ENCODE data around the gene B3GALT5. TPM values are rescaled to one million over a fixed set of nuclear protein-coding genes. Genes with fewer than 3 reads are reported as not detected.

Gene B3GALT5
- total RNA-seq, 1 donor from 2014 or later, result 0.25 TPM

DNA sequence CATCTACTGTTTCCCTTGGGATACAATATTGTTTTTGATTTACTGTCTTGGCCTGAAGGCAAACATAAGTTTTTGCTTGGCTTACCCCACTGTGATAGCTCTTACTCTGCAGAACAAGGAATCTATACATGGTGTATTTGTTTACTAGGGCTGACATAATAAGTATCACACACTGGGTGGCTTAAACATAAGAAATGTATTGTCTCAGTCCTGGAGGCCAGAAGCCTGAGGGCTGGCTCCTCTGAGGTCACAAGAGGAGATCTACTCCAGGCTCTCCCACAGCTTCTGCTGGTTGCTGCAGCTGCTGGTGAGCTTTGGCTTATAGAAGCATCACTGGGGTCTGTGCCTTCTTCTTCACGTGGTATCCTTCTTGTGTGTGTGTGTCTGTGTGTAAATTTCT lies 101.6 kb downstream of the B3GALT5 start:
- Mint-ChIP-seq H3K36me3 (ENCODE audit: unreplicated experiment) (peaks cover 6% of the 10 kb centered on the region), H3K4me3 (ENCODE audit: unreplicated experiment) (no peak overlapping the region), H3K27ac (ENCODE audit: unreplicated experiment) (no peak overlapping the region), H3K9me3 (ENCODE audit: unreplicated experiment) (peaks cover 5% of the 10 kb centered on the region), H3K27me3 (ENCODE audit: unreplicated experiment) (no peaks in the 10 kb centered on the region), H3K4me1 (ENCODE audit: low read depth, unreplicated experiment) (no peaks in the 10 kb centered on the region)
- no peak for DNase-seq
- TF ChIP-seq, protein P1, sequence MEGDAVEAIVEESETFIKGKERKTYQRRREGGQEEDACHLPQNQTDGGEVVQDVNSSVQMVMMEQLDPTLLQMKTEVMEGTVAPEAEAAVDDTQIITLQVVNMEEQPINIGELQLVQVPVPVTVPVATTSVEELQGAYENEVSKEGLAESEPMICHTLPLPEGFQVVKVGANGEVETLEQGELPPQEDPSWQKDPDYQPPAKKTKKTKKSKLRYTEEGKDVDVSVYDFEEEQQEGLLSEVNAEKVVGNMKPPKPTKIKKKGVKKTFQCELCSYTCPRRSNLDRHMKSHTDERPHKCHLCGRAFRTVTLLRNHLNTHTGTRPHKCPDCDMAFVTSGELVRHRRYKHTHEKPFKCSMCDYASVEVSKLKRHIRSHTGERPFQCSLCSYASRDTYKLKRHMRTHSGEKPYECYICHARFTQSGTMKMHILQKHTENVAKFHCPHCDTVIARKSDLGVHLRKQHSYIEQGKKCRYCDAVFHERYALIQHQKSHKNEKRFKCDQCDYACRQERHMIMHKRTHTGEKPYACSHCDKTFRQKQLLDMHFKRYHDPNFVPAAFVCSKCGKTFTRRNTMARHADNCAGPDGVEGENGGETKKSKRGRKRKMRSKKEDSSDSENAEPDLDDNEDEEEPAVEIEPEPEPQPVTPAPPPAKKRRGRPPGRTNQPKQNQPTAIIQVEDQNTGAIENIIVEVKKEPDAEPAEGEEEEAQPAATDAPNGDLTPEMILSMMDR (IDR thresholded peaks at IDR 0.05; ENCODE audit: partially characterized antibody, unreplicated experiment), result no peak

GRCh38 chr21:39715804-39716397 lies 103.2 kb downstream of the B3GALT5 start:
- peak; percentile 65 for DNase-seq
- H3K36me3 Mint-ChIP-seq (ENCODE audit: unreplicated experiment), result no peaks in the 10 kb centered on the region
- H3K27ac Mint-ChIP-seq (ENCODE audit: unreplicated experiment), result no peak overlapping the region
- no peaks in the 10 kb centered on the region for H3K27me3 Mint-ChIP-seq (ENCODE audit: unreplicated experiment)
- H3K4me3 Mint-ChIP-seq (ENCODE audit: unreplicated experiment), result no peak overlapping the region
- TF ChIP-seq, protein P1 (IDR thresholded peaks at IDR 0.05; ENCODE audit: partially characterized antibody, unreplicated experiment), result peak; percentile 86
- peaks cover 3% of the 10 kb centered on the region for H3K9me3 Mint-ChIP-seq (ENCODE audit: unreplicated experiment)
- no peaks in the 10 kb centered on the region for H3K4me1 Mint-ChIP-seq (ENCODE audit: low read depth, unreplicated experiment)

GRCh38 chr21:39720126-39720778 lies 107.5 kb downstream of the B3GALT5 start:
- no peak overlapping the region for H3K27ac Mint-ChIP-seq (ENCODE audit: unreplicated experiment)
- no peaks in the 10 kb centered on the region for H3K27me3 Mint-ChIP-seq (ENCODE audit: unreplicated experiment)
- no peak for DNase-seq
- H3K4me1 Mint-ChIP-seq (ENCODE audit: low read depth, unreplicated experiment), result no peaks in the 10 kb centered on the region
- H3K4me3 Mint-ChIP-seq (ENCODE audit: unreplicated experiment), result no peak overlapping the region
- TF ChIP-seq, protein P1 (IDR thresholded peaks at IDR 0.05; ENCODE audit: partially characterized antibody, unreplicated experiment), result no peak
- peaks cover 11% of the 10 kb centered on the region for H3K36me3 Mint-ChIP-seq (ENCODE audit: unreplicated experiment)
- peaks cover 9% of the 10 kb centered on the region for H3K9me3 Mint-ChIP-seq (ENCODE audit: unreplicated experiment)

- no peaks in the 10 kb centered on the region for H3K4me1 Mint-ChIP-seq (ENCODE audit: low read depth, unreplicated experiment)
- TF ChIP-seq, protein P1 (IDR thresholded peaks at IDR 0.05; ENCODE audit: partially characterized antibody, unreplicated experiment), result no peak
- H3K9me3 Mint-ChIP-seq (ENCODE audit: unreplicated experiment), result peaks cover 9% of the 10 kb centered on the region
- H3K36me3 Mint-ChIP-seq (ENCODE audit: unreplicated experiment), result peaks cover 11% of the 10 kb centered on the region
- no peak overlapping the region for H3K27ac Mint-ChIP-seq (ENCODE audit: unreplicated experiment)
- no peak for DNase-seq
- H3K27me3 Mint-ChIP-seq (ENCODE audit: unreplicated experiment), result no peaks in the 10 kb centered on the region
- no peak overlapping the region for H3K4me3 Mint-ChIP-seq (ENCODE audit: unreplicated experiment)
These were observed 109.1 kb downstream of the B3GALT5 start for GRCh38 chr21:39721885-39722284.

Other genes starting within 250 kb of the B3GALT5 start
- gene LCA5L, start 167.2 kb upstream of the B3GALT5 start, total RNA-seq (ENCODE audit: unreplicated experiment), result not detected
- gene SH3BGR, start 161.0 kb upstream of the B3GALT5 start, total RNA-seq (ENCODE audit: unreplicated experiment), result 1.5 TPM
- gene IGSF5, start 132.2 kb downstream of the B3GALT5 start, total RNA-seq (ENCODE audit: unreplicated experiment), result not detected

Data from glutamatergic neuron (in vitro differentiated cells).